D341Med (cell line): ENCODE measurements around the gene DDR2.
"Not testable (repeated sequence)": the region's sequence is repeated elsewhere in the genome, so short reads cannot be mapped to it uniquely, and the experiment has no call there.

Experiments used
- DNase-seq: peaks from one replicate; pipeline ENCODE4 v3.0.0; 2012; ENCODE audit warnings: low spot score

Gene DDR2

DNA sequence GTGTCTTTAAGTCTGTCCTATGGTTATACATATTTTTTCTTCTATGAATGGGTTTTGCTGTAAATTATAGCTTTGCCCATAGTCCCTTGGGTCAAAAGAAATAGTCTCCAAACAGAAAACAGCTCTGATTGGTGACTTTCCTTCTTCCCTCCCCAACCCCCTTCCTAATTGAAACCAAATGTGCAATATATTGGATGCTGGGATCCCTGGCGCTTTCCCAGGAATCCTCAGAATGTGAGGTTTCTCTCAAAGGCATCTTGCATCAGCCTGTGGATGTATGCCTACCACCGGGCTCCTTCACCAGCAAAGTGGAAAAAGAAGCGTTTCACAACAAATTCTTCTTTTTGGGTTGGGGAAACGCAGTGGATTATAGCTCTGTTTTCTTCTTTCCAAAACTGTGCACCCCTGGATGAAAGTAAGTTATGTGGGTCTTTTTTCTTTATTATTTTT lies at the start of gene DDR2:
TSS of gene DDR2 (plus strand) at position 248 of the 450 bp plus-strand sequence. CDS start 86,600 bp downstream, outside the sequence.
- no peak for DNase-seq

DNA sequence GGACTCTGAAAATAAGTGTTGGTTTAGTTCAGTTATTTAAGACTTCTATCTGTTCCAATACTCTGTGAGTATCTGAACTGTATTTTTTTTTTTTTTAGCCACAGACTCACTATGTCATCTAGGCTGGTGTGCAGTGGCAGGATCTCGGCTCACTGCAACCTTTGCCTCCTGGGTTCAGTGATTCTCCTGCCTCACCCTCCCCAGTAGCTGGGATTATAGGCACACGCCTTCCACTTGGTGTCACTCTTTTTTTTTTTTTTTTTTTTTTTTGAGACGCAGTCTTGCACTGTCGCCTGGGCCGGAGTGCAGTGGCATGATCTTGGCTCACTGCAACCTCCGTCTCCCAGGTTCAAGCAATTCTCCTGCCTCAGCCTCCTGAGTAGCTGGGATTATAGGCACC lies 49.4 kb upstream of the DDR2 start:
- not testable (repeated sequence) for DNase-seq

DNA sequence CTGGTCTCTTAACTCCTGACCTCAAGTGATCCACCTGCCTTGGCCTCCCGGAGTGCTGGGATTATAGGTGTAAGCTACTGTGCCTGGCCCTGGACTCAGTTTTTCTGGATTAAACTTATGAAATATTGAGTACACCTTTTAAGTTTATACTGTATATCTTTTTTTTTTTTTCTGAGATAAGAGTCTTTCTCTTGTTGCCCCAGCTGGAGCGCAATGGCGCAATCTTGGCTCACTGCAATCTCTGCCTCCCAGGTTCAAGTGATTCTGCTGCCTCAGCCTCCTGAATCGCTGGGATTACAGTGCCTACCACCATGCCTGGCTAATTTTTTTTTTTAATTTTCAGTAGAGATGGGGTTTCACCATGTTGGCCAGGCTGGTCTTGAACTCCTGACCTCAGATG lies 47.2 kb upstream of the DDR2 start:
- DNase-seq: not testable (repeated sequence)

DNA sequence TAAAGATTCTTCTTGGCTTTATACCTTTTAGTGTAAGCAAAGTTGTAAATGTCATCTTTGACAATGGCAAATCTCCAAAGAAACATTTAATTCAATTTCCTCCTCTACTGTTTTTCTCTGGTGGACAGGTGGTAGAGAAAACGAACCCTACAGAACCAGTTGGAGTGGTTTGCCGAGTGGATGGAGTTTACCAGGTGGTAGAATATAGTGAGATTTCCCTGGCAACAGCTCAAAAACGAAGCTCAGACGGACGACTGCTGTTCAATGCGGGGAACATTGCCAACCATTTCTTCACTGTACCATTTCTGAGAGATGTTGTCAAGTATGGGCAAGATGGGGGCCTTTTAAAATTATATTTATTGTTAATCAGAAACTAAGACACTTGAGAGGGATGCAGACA lies 44.9 kb upstream of the DDR2 start:
- no peak for DNase-seq

DNA sequence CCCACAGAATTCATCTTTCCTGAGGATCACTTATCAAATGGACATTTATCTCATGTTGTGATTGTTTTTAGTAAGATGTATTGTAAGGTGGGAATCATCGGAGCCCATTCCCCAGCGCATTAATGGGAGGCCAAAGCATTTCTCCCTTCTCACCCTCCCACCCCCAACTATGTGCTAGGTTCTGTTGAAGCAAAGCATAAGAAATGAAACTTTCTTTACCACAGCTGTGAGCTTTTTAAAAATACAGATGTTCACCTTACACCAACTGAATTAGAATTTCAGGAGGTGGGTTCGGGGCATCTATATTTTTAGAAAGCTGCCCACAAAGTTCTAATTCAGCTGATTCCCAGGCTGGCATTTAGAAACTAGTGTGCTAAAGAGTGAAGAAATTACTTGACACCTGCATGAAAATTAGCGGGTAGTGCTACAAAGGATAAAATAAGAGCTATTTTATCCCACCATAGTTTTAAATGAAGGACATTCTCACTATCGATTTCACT lies 44.5 kb upstream of the DDR2 start:
- DNase-seq: no peak

DNA sequence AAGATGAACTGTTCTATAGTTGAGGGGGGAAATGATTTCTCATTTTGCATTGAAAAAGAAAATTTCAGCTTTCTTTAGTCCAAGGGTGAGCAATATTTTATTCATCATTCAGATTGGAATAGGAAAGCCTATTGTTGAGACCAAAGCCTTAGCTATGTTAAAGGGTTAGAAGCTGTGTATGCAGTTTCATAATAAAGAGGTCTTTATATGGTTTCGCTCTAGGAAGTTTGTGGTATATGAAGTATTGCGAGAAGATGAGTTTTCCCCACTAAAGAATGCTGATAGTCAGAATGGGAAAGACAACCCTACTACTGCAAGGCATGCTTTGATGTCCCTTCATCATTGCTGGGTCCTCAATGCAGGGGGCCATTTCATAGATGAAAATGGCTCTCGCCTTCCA lies 42.2 kb upstream of the DDR2 start:
- no peak for DNase-seq

DNA sequence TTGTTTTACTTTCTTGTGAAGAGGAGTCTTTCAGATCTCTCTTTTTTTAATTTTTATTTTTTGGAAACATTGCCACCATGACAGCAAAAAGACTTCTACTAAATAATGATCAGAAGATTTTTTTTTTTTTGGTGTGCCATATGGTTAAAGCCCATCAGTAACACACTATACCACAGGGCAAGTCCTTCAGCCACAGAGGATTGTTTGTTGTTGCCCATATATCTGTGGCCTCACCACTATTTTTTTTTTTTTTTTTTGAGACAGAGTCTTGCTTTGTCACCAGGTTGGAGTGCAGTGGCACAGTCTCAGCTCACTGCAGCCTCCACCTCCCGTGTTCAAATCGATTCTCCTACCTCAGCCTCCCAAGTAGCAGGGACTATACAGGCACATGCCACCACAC lies 41.6 kb upstream of the DDR2 start:
- DNase-seq: no peak

DNA sequence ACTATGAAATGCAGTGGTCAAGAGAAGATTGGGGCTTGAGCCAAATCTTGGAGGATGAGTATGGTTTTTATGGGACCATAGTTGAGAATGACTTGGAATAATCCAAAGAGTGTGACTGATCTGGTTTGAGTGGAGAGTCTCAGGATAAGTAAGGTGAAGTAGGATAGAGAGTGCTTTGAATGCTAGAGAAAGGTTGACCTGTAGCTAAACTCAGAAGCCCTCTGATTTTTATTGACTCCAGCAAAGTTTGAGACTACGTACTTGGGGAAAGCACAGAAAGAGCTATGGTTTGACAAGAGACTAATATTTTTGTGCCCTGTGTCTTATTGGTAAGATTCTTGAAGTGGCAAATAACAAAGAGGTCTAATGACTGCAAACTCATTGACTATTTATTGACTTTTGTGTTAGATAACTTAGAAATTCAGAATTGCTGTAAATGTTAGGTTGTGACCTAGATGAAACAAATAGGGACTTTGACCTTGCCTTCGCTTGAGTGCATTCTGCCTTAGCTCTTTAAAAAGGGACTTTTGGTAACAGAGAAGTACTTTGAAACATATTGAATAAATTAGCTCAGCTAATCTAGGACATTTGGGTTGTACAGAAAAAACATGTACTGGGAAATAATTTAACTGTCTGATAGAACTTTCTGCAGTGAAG lies 35.6 kb upstream of the DDR2 start:
- DNase-seq: no peak

DNA sequence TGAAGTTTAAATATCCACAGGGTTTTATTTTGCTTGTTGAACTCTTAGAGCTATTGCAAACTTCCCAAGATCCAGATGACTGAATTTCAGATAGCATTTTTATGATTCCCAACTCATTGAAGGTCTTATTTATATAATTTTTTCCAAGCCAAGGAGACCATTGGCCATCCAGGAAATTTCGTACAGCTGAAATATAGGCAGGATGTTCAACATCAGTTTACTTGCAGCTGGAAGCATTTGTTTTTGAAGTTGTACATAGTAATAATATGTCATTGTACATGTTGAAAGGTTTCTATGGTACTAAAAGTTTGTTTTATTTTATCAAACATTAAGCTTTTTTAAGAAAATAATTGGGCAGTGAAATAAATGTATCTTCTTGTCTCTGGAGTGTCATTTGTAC lies 32.8 kb upstream of the DDR2 start:
- DNase-seq: no peak

DNA sequence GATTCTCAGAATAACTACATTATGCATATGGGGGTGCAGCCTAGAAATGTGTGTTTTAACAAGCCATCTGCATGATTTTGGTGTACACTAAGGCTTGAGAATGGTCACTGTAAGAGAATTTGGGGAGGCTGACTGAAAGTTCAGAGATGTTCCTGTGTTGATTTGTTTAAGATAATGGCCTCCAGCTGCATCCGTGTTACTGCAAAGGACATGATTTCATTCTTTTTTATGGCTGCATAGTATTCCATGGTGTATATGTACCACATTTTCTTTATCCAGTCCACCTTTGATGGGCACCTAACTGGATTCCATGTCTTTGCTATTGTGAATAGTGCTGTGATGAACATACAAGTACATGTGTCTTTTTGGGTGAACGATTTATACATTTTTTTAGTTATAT lies 29.1 kb upstream of the DDR2 start:
- not testable (repeated sequence) for DNase-seq

DNA sequence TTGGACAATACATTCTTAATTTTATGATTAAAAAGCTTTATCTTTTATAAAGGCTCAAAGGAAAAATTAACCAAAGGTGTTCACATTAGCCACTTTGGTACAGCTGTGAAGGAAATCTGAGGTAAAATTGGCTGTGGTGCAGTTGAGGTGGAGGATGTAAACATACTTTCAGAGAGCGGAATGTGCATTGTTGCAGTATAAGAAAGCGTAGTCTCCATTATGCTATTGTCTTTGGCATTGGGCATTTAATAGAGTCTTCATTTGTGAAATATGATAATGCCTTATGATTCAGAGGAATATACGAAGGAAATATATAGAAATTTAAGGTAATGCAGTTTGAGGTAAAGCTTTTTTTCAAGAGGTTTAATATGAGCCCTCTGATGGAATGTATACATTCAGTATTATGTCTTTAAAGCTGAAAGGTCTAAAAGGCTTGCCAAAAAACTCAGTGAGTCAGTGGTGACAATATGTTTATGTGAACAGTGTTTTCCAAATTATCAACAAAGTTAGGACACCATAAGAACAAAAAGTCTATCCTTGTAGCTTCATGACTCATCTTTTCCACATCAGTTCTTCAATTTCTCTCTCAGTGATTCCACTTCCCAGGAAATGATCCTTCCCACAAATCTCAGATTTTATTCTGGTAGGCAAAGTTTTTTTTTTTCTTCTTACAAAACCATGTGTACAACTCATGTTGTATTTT lies 26.9 kb upstream of the DDR2 start:
- no peak for DNase-seq

DNA sequence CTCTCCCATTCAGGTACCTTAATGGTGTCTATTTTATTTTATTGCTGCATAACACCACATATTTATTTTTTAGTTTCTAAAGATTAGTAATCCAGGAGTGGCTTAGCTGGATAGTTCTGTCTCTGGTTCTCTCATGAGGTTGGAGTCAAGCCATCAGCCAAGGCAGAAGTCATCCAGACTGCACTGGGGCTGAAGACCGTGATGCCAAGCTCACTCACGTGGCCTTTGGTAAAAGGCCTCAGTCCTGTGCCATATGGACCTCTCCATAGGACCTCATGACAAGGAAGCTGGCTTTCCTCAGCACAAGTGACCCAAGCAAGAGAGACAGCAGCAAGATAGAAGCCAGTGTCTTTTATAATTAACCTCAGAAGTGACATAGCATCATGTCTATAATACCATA lies 23.0 kb upstream of the DDR2 start:
- DNase-seq: no peak

DNA sequence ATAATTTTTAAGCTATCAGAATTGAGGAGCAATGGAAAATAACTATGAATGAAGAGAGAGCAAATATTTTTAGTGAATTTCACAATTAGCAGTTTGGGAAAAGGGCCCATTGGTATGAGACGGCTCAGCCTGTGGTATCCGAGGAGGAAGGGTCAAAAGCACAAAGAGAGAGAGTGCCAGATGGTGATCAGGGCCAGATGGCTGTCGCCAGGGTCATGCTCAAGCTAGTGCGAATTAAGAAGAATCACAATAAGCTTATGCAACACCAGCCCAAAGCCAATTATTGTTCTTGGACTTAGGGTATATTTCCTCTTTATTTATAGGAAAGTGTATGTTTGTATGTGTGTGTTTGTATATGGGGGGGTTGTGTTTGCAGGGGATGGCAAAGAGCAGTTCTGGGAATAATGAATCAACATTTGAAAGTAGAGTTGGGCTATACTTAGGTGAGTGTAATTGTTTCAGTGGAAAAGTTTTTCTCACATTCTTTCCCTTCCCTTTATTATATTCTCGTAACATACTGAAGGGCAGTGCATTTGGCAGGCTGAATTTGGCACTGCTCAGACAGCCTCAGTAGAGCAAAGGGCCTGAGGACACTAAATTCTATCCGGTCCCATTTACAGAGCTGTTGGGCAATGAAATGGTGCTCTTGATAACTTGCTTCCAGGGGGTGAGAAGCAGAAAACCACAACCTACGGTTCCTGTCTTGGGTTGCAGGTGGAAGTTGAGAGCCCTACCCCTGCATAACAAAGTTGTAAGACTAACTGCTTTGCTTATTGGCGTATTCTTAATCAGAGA lies 19.5 kb upstream of the DDR2 start:
- DNase-seq: peak; percentile 64

DNA sequence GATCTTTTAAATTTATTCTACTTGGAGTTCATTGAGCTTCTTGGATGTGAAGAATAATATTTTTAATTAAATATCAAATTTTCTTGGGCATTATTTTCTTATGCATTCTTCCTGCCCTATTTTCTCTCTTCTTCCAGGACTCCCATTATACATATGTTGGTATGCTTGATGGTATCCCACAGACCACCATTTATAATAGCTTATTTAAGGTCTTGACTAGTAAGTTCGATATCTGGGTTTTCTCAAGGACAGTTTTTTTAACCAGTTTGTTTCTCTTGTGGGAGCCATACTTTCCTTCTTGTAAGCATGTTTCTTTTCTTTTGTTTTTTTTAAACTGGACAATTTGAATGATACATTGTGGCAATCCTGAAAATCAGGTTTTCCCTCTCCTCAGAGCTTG lies 15.4 kb upstream of the DDR2 start:
- no peak for DNase-seq

DNA sequence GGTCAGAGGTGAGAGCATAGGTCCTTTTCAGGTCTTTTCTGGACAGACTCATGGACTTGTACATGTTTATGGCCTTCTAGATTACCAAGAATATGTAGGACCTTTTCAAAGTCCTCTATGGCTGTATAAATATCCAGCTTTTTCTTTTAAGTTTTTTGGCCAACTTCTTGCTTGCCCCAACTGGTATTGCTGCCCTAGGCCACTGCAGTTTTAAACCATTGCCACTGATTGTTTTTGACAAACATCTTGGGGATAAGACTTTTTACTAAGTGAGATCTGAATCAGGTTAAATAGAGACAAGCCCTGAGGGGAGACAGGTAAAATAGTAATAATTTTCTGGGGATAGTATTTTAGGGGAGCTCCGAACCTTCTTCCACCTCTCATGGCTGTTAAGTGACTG lies 14.8 kb upstream of the DDR2 start:
- no peak for DNase-seq

DNA sequence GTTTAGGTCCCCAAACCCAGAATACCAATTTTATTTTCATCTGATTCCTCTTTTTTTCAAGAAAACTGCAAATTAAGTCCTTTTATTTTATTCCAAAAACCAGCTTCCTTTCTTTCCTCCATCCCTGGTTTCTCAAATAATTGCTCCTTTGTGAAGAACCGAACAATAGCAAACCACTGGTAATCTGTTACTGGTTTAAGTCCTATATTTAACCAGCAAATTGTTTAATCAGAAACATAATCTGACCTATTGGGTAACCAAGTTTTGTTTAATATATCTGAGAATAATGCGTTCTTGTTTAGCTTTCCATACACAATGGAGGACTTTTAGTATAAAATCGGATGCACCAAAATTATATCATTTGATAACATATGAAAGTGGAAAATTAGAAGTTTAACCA lies 13.2 kb upstream of the DDR2 start:
- no peak for DNase-seq

DNA sequence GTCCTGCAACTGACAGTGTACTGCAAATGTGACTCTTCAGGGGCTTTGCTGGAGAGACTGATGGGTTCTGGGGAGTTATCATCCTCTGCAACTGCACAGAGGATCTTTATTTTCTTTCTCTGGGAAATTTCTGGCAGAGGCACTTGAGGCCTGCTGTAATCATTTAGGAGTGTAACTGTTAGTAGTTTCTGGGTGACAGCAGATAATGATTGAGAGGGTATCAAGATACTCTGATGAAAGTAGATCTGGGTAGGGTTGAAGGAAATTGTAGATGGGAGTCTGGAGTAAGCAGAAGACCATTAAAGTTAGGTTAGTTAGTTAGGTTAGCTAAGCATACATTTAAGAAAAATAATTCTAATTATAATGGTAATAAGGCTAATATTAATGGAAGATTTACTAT lies 11.0 kb upstream of the DDR2 start:
- no peak for DNase-seq

DNA sequence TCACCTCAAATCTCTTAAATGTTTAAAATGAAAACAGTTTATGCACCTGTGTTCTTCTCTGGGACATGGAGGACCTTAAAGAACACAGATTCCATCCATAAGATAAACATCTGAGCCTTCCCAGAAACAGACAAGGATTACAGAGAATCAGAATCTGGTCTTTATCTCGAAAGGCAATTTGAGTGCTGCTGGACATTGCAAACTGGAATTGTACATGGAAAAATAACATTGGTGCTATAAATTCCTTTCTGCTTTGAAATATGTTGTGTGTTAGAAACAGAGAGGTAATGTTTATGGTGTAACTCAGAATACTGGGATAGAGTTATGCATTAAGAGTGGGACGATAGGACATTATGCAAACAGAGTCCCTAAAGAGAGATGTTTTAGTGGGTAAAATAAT lies 6.6 kb upstream of the DDR2 start:
- DNase-seq: no peak

DNA sequence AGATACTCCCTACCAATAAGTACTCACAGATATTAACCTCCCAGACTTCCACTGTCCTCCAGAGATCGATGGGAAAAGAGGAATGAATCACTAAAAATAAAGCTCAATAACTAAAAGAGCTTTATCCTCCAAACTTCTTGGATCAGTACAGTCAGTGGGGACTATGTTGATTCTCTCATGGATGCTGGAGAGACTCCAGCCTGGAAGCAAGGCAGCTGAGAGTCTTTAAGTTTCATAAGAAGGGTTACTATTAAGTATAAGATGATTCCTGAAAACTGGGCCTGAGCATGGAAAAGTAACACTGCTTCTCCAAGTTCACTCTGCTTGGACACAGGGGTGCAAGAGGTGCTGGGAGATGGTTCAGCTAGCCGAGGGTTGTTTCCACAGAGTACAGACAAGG lies 6.2 kb upstream of the DDR2 start:
- DNase-seq: no peak

DNA sequence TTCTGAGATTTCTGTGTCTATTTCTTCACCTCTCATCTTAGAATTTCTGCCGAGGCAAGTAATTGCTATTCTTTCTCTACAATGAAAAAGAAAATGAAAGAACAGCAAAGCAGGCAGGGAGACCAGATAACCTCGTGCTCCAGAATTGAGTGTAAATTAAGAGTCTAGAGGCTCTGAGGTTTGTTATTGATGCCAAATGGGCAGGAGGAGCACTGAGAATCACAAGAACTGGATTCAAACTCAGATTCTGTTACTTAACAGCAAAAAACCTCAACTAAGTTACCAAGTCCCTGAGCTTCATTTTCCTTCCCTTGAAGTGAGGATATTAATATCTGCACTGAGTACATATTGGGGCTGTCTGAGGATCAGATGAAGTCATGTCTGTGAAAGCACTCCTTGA lies 5.5 kb upstream of the DDR2 start:
- no peak for DNase-seq

DNA sequence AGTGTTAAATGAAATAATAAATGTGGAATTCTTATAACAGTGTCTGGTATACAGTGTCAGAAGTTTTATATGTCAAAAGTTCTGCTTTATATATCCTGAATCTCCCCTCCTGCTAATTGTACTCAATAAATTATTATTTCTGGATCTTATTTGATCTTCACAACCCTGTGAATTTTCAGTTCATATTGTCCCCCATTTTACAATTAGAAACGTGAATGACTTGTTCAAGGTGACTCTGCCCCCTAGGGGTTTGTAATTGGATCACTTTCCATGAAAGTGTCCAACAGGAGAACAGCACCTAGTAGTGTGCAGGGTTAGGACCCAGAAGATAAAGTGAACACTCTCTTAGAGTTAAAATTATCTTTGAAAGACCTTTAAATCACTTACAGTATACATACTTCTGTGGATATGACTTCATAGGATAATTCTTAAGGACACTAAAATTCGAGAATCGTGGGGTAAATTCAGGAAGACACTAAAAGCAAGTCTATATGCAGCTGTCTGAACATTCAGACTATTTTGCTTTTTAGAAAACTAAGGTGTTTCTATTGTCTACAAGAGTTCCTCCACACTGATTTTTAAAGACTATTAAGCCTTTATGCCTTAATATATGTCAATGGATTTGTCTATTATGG lies 4.5 kb upstream of the DDR2 start:
- DNase-seq: no peak

DNA sequence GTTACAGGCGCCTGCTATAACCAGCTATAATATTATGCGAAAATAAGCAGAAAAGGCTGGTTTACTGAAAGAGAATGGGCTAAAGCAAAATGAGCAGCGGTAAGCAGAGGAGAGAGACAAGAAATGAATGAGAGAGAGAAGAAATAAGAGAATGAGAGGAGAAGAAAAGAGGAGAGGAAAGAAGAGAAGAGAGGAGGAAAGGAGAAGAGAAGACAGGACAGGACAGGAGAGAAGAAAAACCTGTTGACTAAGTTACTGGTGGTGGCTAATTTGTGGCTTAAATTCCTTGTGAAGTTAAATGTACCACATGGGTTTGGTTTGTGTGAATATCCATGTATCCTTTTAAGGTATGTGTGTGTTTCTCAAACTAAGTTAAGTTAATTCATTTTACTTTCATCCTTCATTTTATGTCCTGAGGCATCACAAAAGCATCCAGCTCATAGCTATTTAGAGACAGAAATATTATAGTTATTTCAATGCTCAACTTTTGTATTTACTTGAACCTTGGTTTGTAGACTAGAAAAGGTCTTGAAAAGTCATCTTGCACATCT lies 3.1 kb upstream of the DDR2 start:
- DNase-seq: no peak
